Endothelial cell of umbilical vein (primary cell): ENCODE measurements around the gene PID1. TPM values are rescaled to one million over a fixed set of nuclear protein-coding genes. Genes with fewer than 3 reads are reported as not detected.

Experiments
- BruUV-seq: library from RNA; stranded (reverse); fragments of 400-500 nt; replicated peaks from 2 replicates; lab custom pipeline; 2021; lab: Mats Ljungman, UMichigan
- CTCF ChIA-PET: fragments of 300-600, 350-600 bp; sonication (Branson Sonifier 250); formaldehyde crosslinking; loops from one replicate; lab custom pipeline; 2021; ENCODE audit warnings: antibody characterized with exemption, inconsistent platforms; lab: Charles Lee
- POLR2A ChIA-PET: fragments of 300-600, 350-600 bp; sonication (Branson Sonifier 250); formaldehyde crosslinking; loops from one replicate; lab custom pipeline; 2021; ENCODE audit warnings: antibody characterized with exemption, inconsistent platforms; lab: Charles Lee
- DNase-seq: peaks from one replicate; pipeline ENCODE4 v3.0.0-alpha.2; 2011; ENCODE audit warnings: low read depth, low spot score
- FAIRE-seq: peaks from 2 replicates; lab custom pipeline; 2011; peaks lifted over from hg19 to GRCh38; lab: Jason Lieb, UNC
- H2AFZ ChIP-seq: 2 replicates; pipeline ENCODE4 v1.6.0; 2012; ENCODE audit warnings: low read depth, low read length, control low read depth, inconsistent platforms
- H3K27ac ChIP-seq: 2 replicates; pipeline ENCODE4 v1.5.1; 2011; ENCODE audit warnings: low read depth, mild to moderate bottlenecking, control low read depth, low read length, moderate library complexity; ENCODE audit not compliant: insufficient read depth
- H3K27me3 ChIP-seq, 2 experiments: 2 replicates each; pipeline versions ENCODE4 v1.6.0 to v1.6.1; 2011; ENCODE audit warnings: low read length in 2 of 2, mixed read lengths in 1 of 2; ENCODE audit not compliant: control insufficient read depth in 2 of 2, insufficient read depth in 2 of 2
- H3K36me3 ChIP-seq, 2 experiments: 2 replicates in 1 of 2; 3 replicates in 1 of 2; pipeline ENCODE4 v1.5.1; 2011; ENCODE audit warnings: low read length in 2 of 2, mild to moderate bottlenecking in 1 of 2, moderate library complexity in 1 of 2; ENCODE audit not compliant: control insufficient read depth in 2 of 2, insufficient read depth in 2 of 2; ENCODE audit errors: extremely low read depth in 1 of 2
- H3K4me1 ChIP-seq: 3 replicates; pipeline ENCODE4 v1.5.1; 2011; ENCODE audit warnings: mild to moderate bottlenecking, low read length; ENCODE audit not compliant: control insufficient read depth, insufficient read depth; ENCODE audit errors: extremely low read depth
- H3K4me2 ChIP-seq: 2 replicates; pipeline ENCODE4 v1.6.1; 2011; ENCODE audit warnings: low read length, control low read depth, mixed read lengths; ENCODE audit not compliant: insufficient read depth
- H3K4me3 ChIP-seq, 3 experiments: fragments of 200-600 bp in 1 of 3; sonication (generic), shearing (Covaris generic) in 1 of 3; replicated peaks in 1 of 3; 2 replicates each; pipeline ENCODE4 v1.5.1; 2011 to 2016; ENCODE audit warnings: control low read depth in 3 of 3, low read length in 3 of 3, mild to moderate bottlenecking in 2 of 3, inconsistent platforms in 1 of 3, low read depth in 1 of 3, moderate library complexity in 1 of 3; ENCODE audit not compliant: insufficient read depth in 1 of 3
- H3K79me2 ChIP-seq: 2 replicates; pipeline ENCODE4 v1.6.0; 2012; ENCODE audit warnings: low read length, inconsistent platforms; ENCODE audit not compliant: control insufficient read depth, insufficient read depth
- H3K9ac ChIP-seq: replicated peaks from 2 replicates; pipeline ENCODE3; 2011; ENCODE audit warnings: low read length, control low read depth; ENCODE audit not compliant: insufficient read depth; ENCODE audit errors: extremely low read depth
- H3K9me1 ChIP-seq: replicated peaks from 3 replicates; pipeline ENCODE4 v1.6.0; 2011; ENCODE audit warnings: mild to moderate bottlenecking, low read length; ENCODE audit not compliant: control insufficient read depth, insufficient read depth; ENCODE audit errors: extremely low read depth
- H3K9me3 ChIP-seq: replicated peaks from 2 replicates; pipeline ENCODE4 v1.5.1; 2012; ENCODE audit warnings: low read length, inconsistent platforms; ENCODE audit not compliant: control insufficient read depth, insufficient read depth
- H4K20me1 ChIP-seq: replicated peaks from 2 replicates; pipeline ENCODE3; 2011; ENCODE audit warnings: mild to moderate bottlenecking, low read length; ENCODE audit not compliant: control insufficient read depth, insufficient read depth; ENCODE audit errors: extremely low read depth
- CTCF ChIP-seq, 2 donors: IDR thresholded peaks; 1 replicate in 1 of 2; 2 replicates in 1 of 2; pipeline ENCODE4 v1.5.1; 2011; ENCODE audit warnings: low read length in 2 of 2, mild to moderate bottlenecking in 2 of 2, moderate library complexity in 2 of 2, control low read depth in 1 of 2, inconsistent platforms in 1 of 2, low read depth in 1 of 2; ENCODE audit not compliant: insufficient read depth in 1 of 2; ENCODE audit errors: extremely low read depth in 1 of 2
- EZH2 ChIP-seq: IDR thresholded peaks from 2 replicates; pipeline ENCODE4 v1.6.1; 2012; ENCODE audit warnings: borderline replicate concordance, low read depth, mild to moderate bottlenecking, moderate library complexity, low read length, inconsistent platforms; ENCODE audit not compliant: severe bottlenecking
- FOS ChIP-seq: IDR thresholded peaks from 2 replicates; pipeline ENCODE4 v1.6.1; 2011; ENCODE audit warnings: mild to moderate bottlenecking, low read length, moderate library complexity, borderline replicate concordance; ENCODE audit not compliant: insufficient read depth
- GATA2 ChIP-seq: IDR thresholded peaks from 2 replicates; pipeline ENCODE4 v1.7.0; 2011; ENCODE audit warnings: low read depth, mild to moderate bottlenecking, moderate library complexity, mixed read lengths, low read length; ENCODE audit not compliant: insufficient read length, insufficient read depth
- JUN ChIP-seq: IDR thresholded peaks from 2 replicates; pipeline ENCODE4 v1.6.1; 2011; ENCODE audit warnings: borderline replicate concordance, low read depth; ENCODE audit not compliant: insufficient read length, insufficient read depth
- MAX ChIP-seq: IDR thresholded peaks from 2 replicates; pipeline ENCODE4 v1.6.1; 2011; ENCODE audit not compliant: insufficient read depth, insufficient read length
- MYC ChIP-seq: IDR thresholded peaks from one replicate; pipeline ENCODE4 v1.6.1; 2011; ENCODE audit warnings: mild to moderate bottlenecking, low read depth, low read length
- POLR2A ChIP-seq: IDR thresholded peaks from 2 replicates; pipeline ENCODE4 v1.6.1; 2012; ENCODE audit warnings: low read depth, mild to moderate bottlenecking, control low read depth, low read length
- dilution Hi-C: fragments of 300-500 bp; cut with MboI; formaldehyde crosslinking; loops from one replicate; pipeline ENCODE4 v1.15.0; 2019; ENCODE audit warnings: low sequenced_read_pairs; ENCODE audit not compliant: extremely low pct_ligation_motif_present
- intact Hi-C: fragments of 100-400 bp; cut with micrococcal nuclease; formaldehyde crosslinking; loops from one replicate; pipeline ENCODE4 v1.10.0; 2022
- polyA plus RNA-seq, 4 experiments: library from polyadenylated mRNA; depleted of rRNA in 3 of 4; stranded (reverse) in 3 of 4; unstranded in 1 of 4; fragments of >200 nt; gene quantifications; 2 replicates each; pipeline versions ENCODE4 v1.2.1 to v1.2.3, GENCODE V29; 2011 to 2012; ENCODE audit warnings: missing spikeins in 1 of 4
- total RNA-seq: library from RNA; stranded (reverse); gene quantifications from 2 replicates; pipeline ENCODE4 v1.2.3, GENCODE V29; 2021

Gene PID1
- total and polyA plus RNA-seq, 2 donors (not counting 3 experiments of a cell fraction or from before 2014, with no cell fraction given), result not detected

- Histone ChIP-seq H3K4me2 (no peak overlapping the region), H3K27me3 (no peaks in the 10 kb centered on the region), H3K9me1 (no peaks in the 10 kb centered on the region), H3K9ac (no peak overlapping the region), H2AFZ (no peak overlapping the region), H3K9me3 (peaks cover 7% of the 10 kb centered on the region), H3K79me2 (no peaks in the 10 kb centered on the region), H3K4me3 (no peak overlapping the region), H4K20me1 (no peaks in the 10 kb centered on the region), H3K36me3 (no peaks in the 10 kb centered on the region), H3K4me1 (no peaks in the 10 kb centered on the region), H3K27ac (no peak overlapping the region)
- POLR2A ChIA-PET, result no interaction called here
- intact Hi-C loops, result no loop called here
- CTCF ChIA-PET, result no interaction called here
- dilution Hi-C loops, result no loop called here
- DNase-seq (no peak), FAIRE-seq (no peak)
- TF ChIP-seq MYC (no peak), CTCF (IDR thresholded peaks at IDR 0.05; ENCODE audit: extremely low read depth in 1 of 2, insufficient read depth in 1 of 2, low read depth in 1 of 2, low read length in 2 of 2) (no peak), MAX (no peak), FOS (no peak), POLR2A (no peak), GATA2 (no peak), JUN (no peak), EZH2 (no peak)
- BruUV-seq, result no TSS peak
Observed at GRCh38 chr2:229261599-229261998, 9.5 kb downstream of the PID1 start.
